Middle frontal gyrus (tissue), 1 donor: ENCODE data around the gene KDM4B.
"Not testable (repeated sequence)": the region's sequence is repeated elsewhere in the genome, so short reads cannot be mapped to it uniquely, and the experiment has no call there.

ENCODE experiments used
- DNase-seq: peaks from one replicate; pipeline ENCODE4 v3.0.0-alpha.2; 2015; ENCODE audit warnings: low spot score; ENCODE audit errors: extremely low spot score

KDM4B gene

DNA sequence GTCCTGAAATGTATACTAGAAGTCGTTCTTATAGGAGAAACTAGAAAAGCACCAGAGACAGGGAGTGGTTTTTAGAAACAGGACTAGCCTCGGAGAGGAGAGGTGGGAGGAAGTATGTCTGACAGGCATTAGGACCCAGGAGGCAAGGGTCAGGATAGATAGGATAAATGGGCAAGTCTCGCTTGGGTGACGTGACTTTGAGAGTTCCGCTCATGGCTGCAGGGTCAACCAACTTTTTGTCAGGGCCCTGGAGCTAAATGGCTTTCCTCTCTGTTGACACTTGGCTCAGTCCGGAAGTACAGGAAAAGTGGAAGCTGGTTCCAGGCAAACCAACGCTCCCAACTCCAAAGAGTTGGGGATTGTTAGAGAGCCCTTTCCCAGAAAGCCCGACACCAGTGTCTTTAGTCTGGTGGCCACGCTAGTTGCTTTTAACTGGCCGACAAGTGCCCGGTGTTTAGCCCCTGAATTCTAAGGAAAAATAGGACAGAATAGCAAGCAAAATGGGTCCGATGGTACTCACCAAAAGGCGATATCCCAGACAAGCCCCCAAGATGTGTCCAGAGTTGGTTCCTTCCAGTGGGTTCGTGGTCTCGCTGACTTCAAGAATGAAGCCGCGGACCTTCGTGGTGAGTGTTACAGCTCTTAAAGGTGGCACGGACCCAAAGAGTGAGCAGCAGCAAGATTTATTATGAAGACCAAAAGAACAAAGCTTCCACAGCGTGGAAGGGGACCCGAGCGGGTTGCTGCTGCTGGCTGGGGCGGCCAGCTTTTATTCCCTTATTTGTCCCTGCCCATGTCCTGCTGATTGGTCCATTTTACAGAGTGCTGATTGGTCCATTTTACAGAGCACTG, 196.2 kb downstream of the KDM4B start:
- DNase-seq: not testable (repeated sequence)

DNA sequence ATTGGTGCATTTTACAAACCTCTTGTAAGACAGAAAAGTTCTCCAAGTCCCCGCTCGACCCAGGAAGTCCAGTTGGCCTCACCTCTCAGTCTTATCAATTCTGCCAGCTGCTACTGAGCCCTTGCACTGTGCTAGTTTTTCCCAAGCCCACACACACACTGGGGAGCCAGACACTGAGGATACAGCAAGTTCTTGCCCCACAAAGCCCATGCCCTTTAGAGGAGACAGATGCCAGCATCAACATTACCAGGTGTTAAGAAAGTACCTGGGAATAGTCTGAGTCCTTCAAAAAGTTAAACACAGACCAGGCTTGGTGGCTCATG, 196.7 kb downstream of the KDM4B start:
- DNase-seq: no peak

DNA sequence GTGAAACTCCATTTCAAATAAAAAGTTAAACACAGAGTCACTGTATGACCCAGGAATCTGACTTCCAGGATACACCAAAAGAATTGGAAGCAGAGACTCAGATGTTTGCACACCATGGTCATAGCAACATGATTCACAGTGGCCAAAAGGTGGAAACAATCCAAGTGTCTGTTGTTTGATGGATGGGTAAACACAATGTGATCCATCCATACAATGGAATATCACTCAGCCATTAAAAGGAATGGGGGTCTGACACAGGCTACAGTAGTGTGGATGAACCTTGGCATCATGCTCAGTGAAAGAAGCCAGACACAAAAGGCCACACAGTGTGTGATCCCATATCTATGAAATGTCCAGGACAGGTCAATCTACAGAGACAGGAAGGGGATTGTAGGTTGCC, 197.3 kb downstream of the KDM4B start:
- DNase-seq: no peak

DNA sequence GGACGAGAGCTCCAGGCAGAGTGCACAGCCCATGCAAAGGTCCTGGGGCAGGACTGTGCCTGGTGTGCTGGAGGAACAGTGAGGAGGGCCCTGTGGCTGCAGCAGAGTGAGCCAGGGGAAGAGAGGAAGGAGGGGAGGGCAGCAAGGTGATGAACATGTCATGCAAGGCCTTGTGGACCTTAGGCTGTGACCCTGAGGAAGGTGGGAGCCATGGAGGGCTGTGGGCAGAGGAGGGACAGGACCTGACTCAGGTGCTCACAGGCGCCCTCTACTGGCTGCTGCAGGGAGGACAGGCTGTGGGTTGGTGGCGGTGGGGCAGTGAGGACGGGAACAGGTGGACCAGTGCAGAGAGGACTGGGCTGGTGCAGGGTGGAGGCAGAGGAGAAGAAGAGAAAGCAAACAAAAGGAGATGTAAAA, 201.4 kb downstream of the KDM4B start:
- no peak for DNase-seq

GRCh38 chr19:5171711-5172110, 202.8 kb downstream of the KDM4B start:
- DNase-seq: no peak

GRCh38 chr19:5172859-5173630, 204.1 kb downstream of the KDM4B start:
- DNase-seq: no peak

DNA sequence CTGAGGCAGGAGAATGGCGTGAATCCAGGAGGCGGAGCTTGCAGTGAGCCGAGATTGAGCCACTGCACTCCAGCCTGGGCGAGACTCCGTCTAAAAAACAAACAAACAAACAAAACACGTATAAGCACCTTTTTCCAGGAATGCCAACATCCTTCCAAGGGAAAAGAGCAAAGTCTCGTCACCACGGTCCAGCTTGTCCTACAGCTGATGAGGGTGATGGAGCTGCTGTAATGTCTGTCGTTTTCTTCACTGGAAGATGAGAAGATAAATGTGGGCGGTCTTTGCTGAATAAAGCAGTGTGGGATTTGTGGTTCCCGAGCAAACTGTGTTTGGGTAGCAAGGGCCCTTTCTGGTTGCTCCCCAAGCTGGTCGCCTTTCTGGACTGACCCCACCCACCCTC, 205.1 kb downstream of the KDM4B start:
- no peak for DNase-seq

- no peak for DNase-seq
Measured at GRCh38 chr19:5177745-5178450, 209.0 kb downstream of the KDM4B start.

DNA sequence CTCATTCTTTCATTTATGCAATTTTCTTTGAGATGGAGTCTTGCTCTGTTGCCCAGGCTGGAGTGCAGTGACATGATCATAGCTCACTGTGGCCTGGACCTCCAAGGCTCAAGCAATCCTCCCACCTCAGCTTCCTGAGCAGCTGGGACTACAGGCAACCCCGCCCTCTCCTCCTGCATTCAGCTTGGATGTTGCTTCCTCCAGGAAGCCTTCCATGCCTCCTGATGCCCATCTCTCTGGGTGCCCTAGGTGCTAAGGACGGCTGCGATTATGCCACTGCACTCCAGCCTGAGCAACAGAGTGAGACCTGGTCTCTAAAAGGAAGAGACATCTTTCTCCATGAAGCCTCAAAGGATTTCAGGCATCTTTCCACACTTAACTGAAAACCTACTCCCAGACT, 209.9 kb downstream of the KDM4B start:
- DNase-seq: no peak

DNA sequence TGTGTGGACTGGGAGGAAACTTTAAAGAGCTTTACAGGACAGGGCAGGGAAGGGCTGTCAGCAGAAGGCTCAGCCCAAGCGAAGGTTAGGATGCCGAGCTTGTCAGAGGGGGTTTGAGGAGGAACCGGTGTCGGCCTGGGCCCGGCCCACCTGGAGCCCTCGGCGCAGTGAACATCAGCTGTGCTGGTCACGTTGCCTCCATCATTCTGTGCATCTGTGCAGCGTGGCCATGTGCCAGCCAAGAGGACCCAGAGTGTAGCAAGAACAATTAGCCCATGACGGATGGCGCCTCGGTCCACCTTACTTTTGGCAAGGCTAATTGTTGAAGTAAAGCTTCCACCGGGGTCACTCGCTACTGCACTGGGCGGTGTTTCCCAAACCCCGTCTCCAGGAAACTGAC, 210.3 kb downstream of the KDM4B start:
- no peak for DNase-seq

- no peak for DNase-seq
Measured at GRCh38 chr19:5181329-5181728, 212.4 kb downstream of the KDM4B start.

- no peak for DNase-seq
Measured at GRCh38 chr19:5182751-5183150, 213.8 kb downstream of the KDM4B start.

DNA sequence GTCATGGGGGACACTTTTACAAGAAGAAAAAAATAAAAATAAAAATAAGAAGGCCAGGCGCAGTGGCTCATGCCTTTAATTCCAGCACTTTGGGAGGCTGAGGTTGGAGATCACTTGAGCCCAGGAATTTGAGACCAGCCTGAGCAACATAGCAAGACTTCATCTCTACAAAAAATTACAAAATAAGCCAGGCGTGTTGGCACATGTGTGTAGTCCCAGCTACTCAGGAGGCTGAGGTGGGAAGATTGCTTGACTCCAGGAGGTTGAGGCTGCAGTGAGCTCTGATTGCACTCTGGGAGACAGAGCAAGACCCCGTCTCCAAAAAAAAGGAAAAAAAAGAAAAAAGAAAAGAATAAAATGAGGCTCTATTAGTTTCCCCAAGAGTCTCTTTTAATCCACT, 214.7 kb downstream of the KDM4B start:
- no peak for DNase-seq

DNA sequence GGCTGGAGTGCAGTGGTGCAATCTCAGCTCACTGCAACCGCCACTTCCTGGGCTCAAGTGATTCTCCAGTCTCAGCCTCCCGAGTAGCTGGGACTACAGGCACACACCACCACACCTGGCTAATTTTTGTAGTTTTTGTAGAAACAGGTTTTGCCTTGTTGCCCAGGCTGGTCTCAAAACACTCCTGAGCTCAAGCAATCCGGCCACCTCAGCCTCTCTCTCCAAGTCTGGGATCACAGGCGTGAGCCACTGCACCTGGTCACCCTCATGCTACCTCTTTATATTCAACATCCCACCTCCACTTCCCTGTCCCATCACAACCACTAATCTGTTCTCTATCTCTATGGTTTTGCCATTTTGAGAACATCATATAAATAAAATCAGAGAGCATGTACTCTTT, 216.0 kb downstream of the KDM4B start:
- no peak for DNase-seq

DNA sequence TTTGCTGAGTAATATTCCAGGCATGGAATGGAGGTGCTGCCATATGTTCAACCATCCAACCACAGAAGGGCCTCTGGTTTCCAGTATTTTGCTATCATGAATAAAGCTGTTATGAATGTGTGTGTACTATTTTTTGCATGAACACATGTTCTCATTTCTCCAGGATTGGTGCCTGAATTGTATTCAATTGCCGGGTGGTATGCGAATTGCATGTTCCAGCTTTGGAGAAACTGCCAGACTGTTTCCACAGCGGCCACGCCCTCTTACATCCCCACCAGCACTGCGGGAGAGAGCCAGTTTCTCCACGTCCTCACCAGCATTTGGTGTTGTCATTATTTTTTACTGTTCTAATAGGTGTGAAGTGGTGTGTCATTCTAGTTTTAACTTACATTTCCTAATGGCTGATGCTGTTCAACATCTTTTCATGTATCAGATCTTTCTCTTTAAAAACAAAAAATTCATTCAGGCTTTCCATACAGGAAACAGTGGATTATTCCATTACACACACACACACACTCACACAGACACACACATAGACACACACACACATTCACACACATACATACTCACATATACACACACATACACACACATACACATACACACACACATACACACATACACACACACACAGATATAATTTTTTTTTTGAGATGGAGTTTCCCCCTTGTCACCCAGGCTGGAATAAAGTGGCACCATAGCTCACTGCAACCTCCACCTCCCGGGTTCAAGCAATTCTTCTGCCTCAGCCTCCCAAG, 217.6 kb downstream of the KDM4B start:
- no peak for DNase-seq

- DNase-seq: no peak
Measured at GRCh38 chr19:5188548-5189317, 219.8 kb downstream of the KDM4B start.

DNA sequence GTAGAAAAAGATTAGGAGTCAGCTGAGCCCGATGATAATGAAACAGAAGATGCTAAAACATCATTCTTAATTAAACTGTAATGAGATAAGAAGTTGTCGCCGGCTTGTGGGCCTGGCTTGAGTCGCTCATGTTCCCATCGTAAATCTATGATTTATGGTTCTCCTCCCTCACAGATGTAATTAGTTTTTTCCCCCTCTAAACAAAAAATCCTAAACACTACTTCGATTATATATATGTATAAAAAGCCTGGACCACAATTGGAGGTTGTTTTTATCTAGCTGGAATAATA, 220.3 kb downstream of the KDM4B start:
- no peak for DNase-seq

GRCh38 chr19:5191091-5191490, 222.2 kb downstream of the KDM4B start:
- no peak for DNase-seq

DNA sequence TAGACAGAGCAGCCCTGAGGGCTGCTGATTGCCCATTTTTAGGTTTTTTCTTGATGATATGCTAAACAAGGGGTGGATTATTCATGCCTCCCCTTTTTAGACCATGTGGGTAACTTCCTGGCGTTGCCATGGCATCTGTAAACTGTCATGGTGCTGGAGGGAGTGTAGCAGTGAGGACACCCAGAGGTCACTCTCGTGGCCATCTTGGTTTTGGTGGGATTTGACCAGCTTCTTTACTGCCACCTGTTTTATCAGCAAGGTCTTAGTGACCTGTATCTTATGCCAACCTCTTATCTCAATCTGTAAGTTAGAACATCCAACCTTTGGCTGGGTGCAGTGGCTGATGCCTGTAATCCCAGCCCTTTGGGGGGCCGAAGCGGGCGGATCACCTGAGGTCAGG, 223.7 kb downstream of the KDM4B start:
- no peak for DNase-seq

- DNase-seq: no peak
Measured at GRCh38 chr19:5193192-5193591, 224.3 kb downstream of the KDM4B start.

DNA sequence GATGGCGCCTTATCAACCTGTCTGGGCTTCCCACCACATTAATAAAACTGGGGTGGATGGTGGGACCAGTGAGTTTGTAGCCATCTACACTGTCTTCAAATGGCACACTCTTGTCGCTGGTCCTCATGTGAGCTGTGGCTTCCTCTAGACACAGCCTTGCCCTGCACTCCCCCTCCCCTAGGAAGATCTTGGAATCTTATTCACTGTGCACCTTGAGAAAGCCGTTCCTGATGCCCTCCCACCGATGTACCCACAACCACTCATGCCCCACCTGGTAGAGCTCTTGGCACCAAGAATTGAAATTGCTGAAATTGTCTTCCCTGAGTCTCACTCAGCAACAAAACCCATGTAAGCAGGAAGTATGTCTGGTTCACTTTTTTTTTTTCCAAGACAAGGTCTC, 225.7 kb downstream of the KDM4B start:
- no peak for DNase-seq
